Esophagus (tissue), 2 donors: ENCODE measurements around the gene SH3TC1. TPM values are rescaled to one million over a fixed set of nuclear protein-coding genes. Genes with fewer than 3 reads are reported as not detected.
A peak's percentile ranks its signal among the peaks of the same experiment; 100 is the strongest.

Experiments used
- H3K27ac ChIP-seq, 2 donors: one replicate each; pipeline ENCODE4 v1.5.1; 2013; ENCODE audit warnings: low read depth in 2 of 2, mild to moderate bottlenecking in 2 of 2, inconsistent platforms in 1 of 2, low read length in 1 of 2, moderate library complexity in 1 of 2
- H3K27me3 ChIP-seq, 2 donors: one replicate each; pipeline ENCODE4 v1.6.1; 2013; ENCODE audit warnings: low read length in 2 of 2, control low read depth in 1 of 2, mild to moderate bottlenecking in 1 of 2; ENCODE audit not compliant: insufficient read depth in 2 of 2, control insufficient read depth in 1 of 2
- H3K36me3 ChIP-seq, 2 donors: one replicate each; pipeline ENCODE4 v1.6.1; 2013; ENCODE audit warnings: low read length in 1 of 2; ENCODE audit not compliant: control insufficient read depth in 2 of 2, insufficient read depth in 2 of 2
- H3K4me1 ChIP-seq, 2 donors: one replicate each; pipeline ENCODE4 v1.6.1; 2013; ENCODE audit warnings: low read length in 1 of 2; ENCODE audit not compliant: control insufficient read depth in 2 of 2, insufficient read depth in 2 of 2
- H3K4me3 ChIP-seq, 2 donors: one replicate each; pipeline ENCODE4 v1.5.1; 2013; ENCODE audit warnings: low read length in 2 of 2, mild to moderate bottlenecking in 2 of 2, low read depth in 1 of 2, moderate library complexity in 1 of 2
- H3K9me3 ChIP-seq, 2 donors: one replicate each; pipeline ENCODE4 v1.6.1; 2013; ENCODE audit warnings: mild to moderate bottlenecking in 2 of 2, low read depth in 1 of 2, low read length in 1 of 2, moderate library complexity in 1 of 2; ENCODE audit not compliant: control insufficient read depth in 2 of 2, insufficient read depth in 1 of 2
- WGBS, 2 donors: extraction: QIAGEN DNeasy Blood & Tissue Kit; methylation state at CpG; one replicate each; pipeline ENCODE4 v1.1.7; 2013; 5-methylcytosine and 5-hydroxymethylcytosine counted together
- polyA plus RNA-seq, 2 donors: library from polyadenylated mRNA; stranded (reverse); fragments of 200-250 nt; gene quantifications; one replicate each; pipeline ENCODE4 v1.2.3, GENCODE V29; 2013
- donor health status: healthy with polysubstance abuse.
- donor health status: Bipolar disorder and iron deficiency.

Gene SH3TC1
- polyA plus RNA-seq, 2 donors: 18.0 to 19.2 TPM

DNA sequence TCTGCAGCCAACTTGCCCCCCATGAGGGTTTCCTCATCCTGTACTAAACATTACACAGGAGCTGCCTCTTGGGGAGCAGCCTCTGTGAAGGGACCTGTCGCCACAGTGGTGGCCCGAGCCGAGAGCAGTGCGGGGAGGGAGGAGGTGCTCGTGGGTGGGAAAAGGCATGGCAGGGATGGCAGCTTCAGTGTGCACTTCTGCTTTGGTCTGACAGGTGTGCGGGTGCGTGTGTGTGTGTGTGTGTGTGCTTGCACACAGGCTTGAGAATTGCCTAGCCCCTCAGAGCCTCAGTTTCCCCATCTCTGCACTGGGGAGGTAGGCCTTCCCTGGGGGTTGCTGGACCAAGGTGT, 3.9 kb downstream of the SH3TC1 start:
- Histone ChIP-seq H3K27me3 (no peaks in the 10 kb centered on the region), H3K27ac (no peak overlapping the region), H3K9me3 (no peaks in the 10 kb centered on the region), H3K4me3 (no peak overlapping the region), H3K4me1 (peaks cover 7 to 30% of the 10 kb centered on the region in 2 donors), H3K36me3 (peaks cover 0 to 8% of the 10 kb centered on the region in 2 donors)
- WGBS, 2 donors: 86 to 94% methylated on average over 7 of the region's 7 CpGs

DNA sequence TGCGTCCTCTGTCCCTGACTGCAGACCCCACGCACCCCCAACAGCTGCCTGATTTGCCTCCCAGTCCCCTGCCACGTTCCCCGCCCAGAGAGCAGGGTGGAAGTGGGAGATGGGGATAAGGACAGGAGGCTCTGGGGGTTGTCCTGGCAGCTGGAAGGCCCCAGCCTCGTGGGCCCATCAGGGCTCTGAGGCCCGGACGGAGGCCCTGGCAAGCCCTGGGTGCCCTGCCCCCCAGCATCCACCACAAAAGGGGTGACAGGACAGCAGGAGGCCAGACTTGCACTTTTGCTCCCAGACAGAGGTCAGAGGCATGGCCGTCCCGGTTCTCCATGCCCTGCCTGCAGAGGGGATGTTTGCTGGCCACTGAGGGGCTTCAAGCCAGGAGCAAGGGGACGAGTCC, 4.7 kb downstream of the SH3TC1 start:
- Histone ChIP-seq H3K36me3 (peaks cover 0 to 8% of the 10 kb centered on the region in 2 donors), H3K27ac (no peak overlapping the region), H3K4me3 (no peak overlapping the region), H3K9me3 (no peaks in the 10 kb centered on the region), H3K27me3 (no peaks in the 10 kb centered on the region), H3K4me1 (peaks cover 7 to 24% of the 10 kb centered on the region in 2 donors)
- WGBS, 2 donors: 87 to 89% methylated on average over 10 of the region's 10 CpGs

- Histone ChIP-seq H3K4me3 (no peak overlapping the region), H3K9me3 (no peaks in the 10 kb centered on the region), H3K27me3 (no peaks in the 10 kb centered on the region), H3K36me3 (peaks cover 0 to 14% of the 10 kb centered on the region in 2 donors), H3K27ac (no peak overlapping the region), H3K4me1 (peaks cover 7 to 20% of the 10 kb centered on the region in 2 donors)
- WGBS, 2 donors: 92 to 93% methylated on average over 31 of the region's 31 CpGs
Observed at GRCh38 chr4:8204576-8205227, 5.6 kb downstream of the SH3TC1 start.

DNA sequence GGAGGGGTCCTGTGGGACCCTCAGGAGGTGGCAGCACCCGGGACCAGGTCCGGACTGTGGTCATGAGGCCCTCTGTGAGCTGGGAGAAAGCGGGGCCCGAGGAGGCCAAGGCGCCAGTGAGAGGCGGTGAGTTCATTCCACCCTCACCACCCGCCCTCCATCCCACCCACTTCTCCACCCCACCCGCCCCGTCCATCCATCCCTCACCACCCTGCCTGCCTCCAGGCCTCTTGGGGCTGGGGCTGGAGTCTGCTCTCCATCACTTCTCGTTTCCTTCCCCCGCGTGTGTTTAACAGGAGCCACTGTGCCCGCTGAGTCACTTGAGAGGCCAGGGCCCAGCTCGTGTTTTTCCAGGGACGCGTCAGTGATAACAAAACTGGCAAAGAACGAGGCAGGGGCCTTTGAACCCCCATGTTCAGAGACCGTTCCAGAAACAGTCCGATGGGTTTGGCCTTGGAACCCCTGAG, 6.2 kb downstream of the SH3TC1 start:
- Histone ChIP-seq H3K27ac (no peak overlapping the region), H3K36me3 (peaks cover 0 to 18% of the 10 kb centered on the region in 2 donors), H3K4me1 (peaks cover 4 to 14% of the 10 kb centered on the region in 2 donors), H3K27me3 (no peaks in the 10 kb centered on the region), H3K4me3 (no peak overlapping the region), H3K9me3 (no peaks in the 10 kb centered on the region)
- WGBS, 2 donors: 75% methylated on average over 19 of the region's 19 CpGs

GRCh38 chr4:8205749-8206611, 6.9 kb downstream of the SH3TC1 start:
- no peaks in the 10 kb centered on the region for H3K27me3 ChIP-seq
- peaks cover 0 to 11% of the 10 kb centered on the region in 2 donors for H3K4me1 ChIP-seq
- 46 to 58% methylated on average over 25 to 26 of the region's 26 CpGs for WGBS, 2 donors
- no peak overlapping the region for H3K4me3 ChIP-seq
- H3K27ac ChIP-seq: peak overlapping the region in 1 of 2 donors; percentile 70
- no peaks in the 10 kb centered on the region for H3K9me3 ChIP-seq
- H3K36me3 ChIP-seq: peaks cover 0 to 18% of the 10 kb centered on the region in 2 donors

GRCh38 chr4:8207314-8207713, 8.2 kb downstream of the SH3TC1 start:
- Histone ChIP-seq H3K36me3 (peaks cover 0 to 18% of the 10 kb centered on the region in 2 donors), H3K9me3 (no peaks in the 10 kb centered on the region), H3K27ac (no peak overlapping the region), H3K4me1 (peaks cover 0 to 5% of the 10 kb centered on the region in 2 donors), H3K27me3 (no peaks in the 10 kb centered on the region), H3K4me3 (no peak overlapping the region)
- WGBS, 2 donors: 92 to 95% methylated on average over 6 of the region's 6 CpGs

- H3K4me1 ChIP-seq: peaks cover 0 to 5% of the 10 kb centered on the region in 2 donors
- 96 to 97% methylated on average over 12 of the region's 12 CpGs for WGBS, 2 donors
- no peak overlapping the region for H3K27ac ChIP-seq
- peaks cover 0 to 24% of the 10 kb centered on the region in 2 donors for H3K36me3 ChIP-seq
- H3K27me3 ChIP-seq: no peaks in the 10 kb centered on the region
- no peaks in the 10 kb centered on the region for H3K9me3 ChIP-seq
- H3K4me3 ChIP-seq: no peak overlapping the region
Observed at GRCh38 chr4:8208565-8208964, 9.5 kb downstream of the SH3TC1 start.

GRCh38 chr4:8209181-8209874, 10.2 kb downstream of the SH3TC1 start:
- Histone ChIP-seq H3K9me3 (no peaks in the 10 kb centered on the region), H3K27me3 (no peaks in the 10 kb centered on the region), H3K4me1 (peaks cover 0 to 5% of the 10 kb centered on the region in 2 donors), H3K27ac (no peak overlapping the region), H3K4me3 (no peak overlapping the region), H3K36me3 (peaks cover 0 to 28% of the 10 kb centered on the region in 2 donors)
- 88 to 91% methylated on average over 21 of the region's 21 CpGs for WGBS, 2 donors

DNA sequence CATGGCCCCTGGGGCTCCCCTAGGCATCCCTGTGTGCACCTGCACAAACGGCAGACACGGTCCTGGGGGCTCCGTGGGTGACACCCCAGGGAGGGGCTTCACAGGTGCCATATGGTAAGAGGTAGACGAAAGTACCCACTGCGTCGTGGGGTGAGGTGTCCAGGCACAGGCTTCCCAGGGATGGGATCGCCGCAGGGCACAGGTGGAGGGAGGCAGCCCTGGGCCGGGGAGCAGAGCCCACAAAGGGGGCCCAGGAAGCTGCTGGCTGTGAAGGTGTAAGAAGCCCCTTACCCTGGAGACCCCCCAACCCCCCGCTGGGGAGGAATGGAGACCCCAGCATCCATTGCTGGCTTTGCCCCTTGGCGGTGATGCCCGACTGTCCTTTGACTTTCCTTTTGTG, 10.9 kb downstream of the SH3TC1 start:
- 85 to 92% methylated on average over 12 of the region's 12 CpGs for WGBS, 2 donors
- H3K36me3 ChIP-seq: peaks cover 0 to 29% of the 10 kb centered on the region in 2 donors

More for the DNA sequence above, 10.9 kb downstream of the SH3TC1 start:
- no peak overlapping the region for H3K4me3 ChIP-seq
- no peaks in the 10 kb centered on the region for H3K9me3 ChIP-seq
- no peaks in the 10 kb centered on the region for H3K27me3 ChIP-seq
- H3K4me1 ChIP-seq: peaks cover 0 to 5% of the 10 kb centered on the region in 2 donors
- no peak overlapping the region for H3K27ac ChIP-seq
